22Rv1 (cell line): ENCODE results near the gene ATG2B.

Source experiments
- CTCF ChIP-seq: fragments of 450-650 bp; IDR thresholded peaks from 2 replicates; pipeline ENCODE4 v1.5.1; 2017; ENCODE audit warnings: mild to moderate bottlenecking
- ZFX ChIP-seq: fragments of 450-650 bp; IDR thresholded peaks from 2 replicates; pipeline ENCODE4 v1.6.1; 2017; ENCODE audit warnings: antibody characterized with exemption, borderline replicate concordance

GRCh38 chr14:96297997-96298515 lies 65.1 kb downstream of the ATG2B start:
- no peak for TF ChIP-seq CTCF
- TF ChIP-seq ZFX, result no peak
